Spleen (tissue), 11 donors: ENCODE measurements around the gene RPS23. TPM values are rescaled to one million over a fixed set of nuclear protein-coding genes. Genes with fewer than 3 reads are reported as not detected.

Experiments
- DNase-seq: peaks from one replicate; pipeline ENCODE4 v3.0.0-alpha.2; 2020
- H3K27ac ChIP-seq, 8 donors: fragments of 200-600 bp; sonication (generic) in 7 of 8; 1 replicate in 4 of 8; 2 replicates in 4 of 8; pipeline versions ENCODE4 v1.5.0 to v1.8.0; 2016 to 2021; ENCODE audit warnings: inconsistent platforms in 4 of 8, mild to moderate bottlenecking in 4 of 8, moderate library complexity in 1 of 8
- H3K27me3 ChIP-seq, 7 donors: fragments of 200-600 bp; sonication (generic) in 6 of 7; replicated peaks in 1 of 7; 1 replicate in 4 of 7; 2 replicates in 3 of 7; pipeline versions ENCODE4 v1.5.0 to v1.8.0; 2016 to 2021; ENCODE audit warnings: inconsistent platforms in 3 of 7, mild to moderate bottlenecking in 1 of 7
- H3K36me3 ChIP-seq, 6 donors: fragments of 200-600 bp; sonication (generic) in 5 of 6; 1 replicate in 4 of 6; 2 replicates in 2 of 6; pipeline versions ENCODE4 v1.5.0 to v1.8.0; 2016 to 2021; ENCODE audit warnings: inconsistent platforms in 2 of 6
- H3K4me1 ChIP-seq, 6 donors: fragments of 200-600 bp; sonication (generic) in 5 of 6; 1 replicate in 3 of 6; 2 replicates in 3 of 6; pipeline versions ENCODE4 v1.5.0 to v1.8.0; 2016 to 2021; ENCODE audit warnings: inconsistent platforms in 3 of 6
- H3K4me3 ChIP-seq, 8 donors: fragments of 200-600 bp; sonication (generic) in 7 of 8; 1 replicate in 4 of 8; 2 replicates in 4 of 8; pipeline versions ENCODE4 v1.5.0 to v1.8.0; 2016 to 2021; ENCODE audit warnings: inconsistent platforms in 4 of 8, mild to moderate bottlenecking in 4 of 8, moderate library complexity in 2 of 8
- H3K9me3 ChIP-seq, 8 donors: fragments of 200-600 bp; sonication (generic) in 7 of 8; 1 replicate in 4 of 8; 2 replicates in 4 of 8; pipeline versions ENCODE4 v1.5.0 to v1.8.0; 2016 to 2021; ENCODE audit warnings: inconsistent platforms in 4 of 8
- POLR2A ChIP-seq, 3 donors: fragments of 450-650 bp; IDR thresholded peaks; one replicate each; pipeline ENCODE4 v1.5.1; 2017; ENCODE audit warnings: antibody characterized with exemption in 3 of 3, mild to moderate bottlenecking in 1 of 3
- POLR2AphosphoS5 ChIP-seq, 3 donors: sonication (generic); formaldehyde crosslinking; IDR thresholded peaks; one replicate each; pipeline ENCODE4 v1.5.1; 2017; ENCODE audit warnings: antibody characterized with exemption in 3 of 3
- WGBS, 5 donors: extraction: QIAGEN DNeasy Blood & Tissue Kit in 3 of 5; methylation state at CpG; one replicate each; pipeline versions ENCODE4 v1.1.5 to v1.1.7; 2013 to 2018; 5-methylcytosine and 5-hydroxymethylcytosine counted together
- intact Hi-C: fragments of 100-400 bp; cut with DNase I; formaldehyde crosslinking; loops from one replicate; pipeline ENCODE4 v1.15.0; 2023; ENCODE audit warnings: low total_unique reads
- polyA plus RNA-seq, 3 donors: library from polyadenylated mRNA; stranded (reverse); fragments of 200-250 nt; gene quantifications; one replicate each; pipeline ENCODE4 v1.2.1, GENCODE V29; 2013
- total RNA-seq, 7 donors: library from RNA; depleted of rRNA in 3 of 7; stranded (reverse); fragments of >200 nt in 3 of 7; fragmentation: NEBNext Ultra II Directional in 4 of 7; extraction: Animal tissue kit (Norgen Biotek cat#: 25700) in 4 of 7; gene quantifications; one replicate each; pipeline versions ENCODE4 v1.1.0 to v1.2.1, GENCODE V29; 2016 to 2021
- TF ChIP-seq, protein P1 (sequence below), 11 experiments: fragments of 200-600 bp in 7 of 11; fragments of 450-650 bp in 4 of 11; sonication (generic) in 4 of 11; IDR thresholded peaks in 8 of 11; conservative IDR thresholded peaks in 3 of 11; 1 replicate in 7 of 11; 2 replicates in 4 of 11; pipeline versions ENCODE4 v1.4.0 to v1.8.0; 2016 to 2021; ENCODE audit warnings: antibody characterized with exemption in 11 of 11, inconsistent platforms in 4 of 11, mild to moderate bottlenecking in 1 of 11
- donor health status: healthy with polysubstance abuse.
- donor health status: DM: no; HTN: no; CAD: no; lungs with moderate emphysema.
- donor health status: DM: no; HTN: no; CAD: no.
- donor health status: Bipolar disorder and iron deficiency.
- donor health status: healthy.
- donor health status: DM: no; HTN: no; CAD: no.
- donor health status: DM: yes; HTN: yes; CAD: no.

The RPS23 gene
- total and polyA plus RNA-seq, 10 donors, result 1,734 to 8,847 (median 2,843) TPM

DNA sequence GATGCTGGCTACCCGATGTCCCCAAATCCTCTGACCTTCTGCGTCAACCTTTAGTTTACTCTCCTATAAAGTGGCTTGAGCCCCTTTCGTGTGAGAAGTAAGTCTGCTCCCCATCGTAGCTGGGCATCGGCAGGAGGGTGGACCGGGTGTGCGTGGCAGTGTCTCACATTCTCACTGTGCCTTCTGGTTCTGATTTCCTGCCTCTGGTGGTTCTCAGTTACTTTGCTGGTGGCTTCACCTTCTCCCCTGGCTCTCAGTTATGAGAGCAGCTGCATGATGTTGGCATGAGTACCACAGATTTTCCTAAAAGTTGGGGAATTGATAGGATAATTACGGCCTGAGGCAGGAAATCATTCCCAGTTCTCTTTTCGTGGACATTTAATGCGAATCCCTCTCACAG, 47.0 kb upstream of the RPS23 start:
- WGBS, 5 donors, result 86 to 95% (median 93%) methylated on average over 10 of the region's 10 CpGs

DNA sequence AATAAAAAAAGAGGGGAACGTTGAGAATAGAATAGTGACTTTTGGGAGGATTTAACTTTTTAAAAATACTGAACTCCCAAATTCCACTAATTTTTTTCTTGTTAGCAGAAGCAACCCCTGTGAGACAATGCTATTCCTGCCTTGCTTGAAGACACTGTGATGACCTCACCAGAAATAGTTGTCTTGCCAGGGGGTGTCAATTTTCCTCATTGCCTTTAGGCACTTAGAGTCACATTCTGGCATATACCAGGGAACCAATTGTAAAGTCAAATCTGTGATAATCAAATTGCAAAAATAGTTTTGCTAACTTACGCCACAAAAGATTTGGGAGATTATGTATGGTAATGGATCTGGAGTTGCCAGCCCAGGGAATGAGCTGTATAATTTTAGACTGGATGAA, 42.8 kb upstream of the RPS23 start:
- H3K36me3 ChIP-seq, result no peaks in the 10 kb centered on the region
- intact Hi-C loops, result no loop called here
- WGBS, 5 donors, result 63 to 96% (median 87%) methylated on average over 2 of the region's 2 CpGs

More for the DNA sequence above, 47.0 kb upstream of the RPS23 start:
- H3K27me3 ChIP-seq, result no peaks in the 10 kb centered on the region
- H3K9me3 ChIP-seq, result no peaks in the 10 kb centered on the region
- no peak overlapping the region for H3K27ac ChIP-seq
- H3K4me3 ChIP-seq, result no peak overlapping the region
- no peaks in the 10 kb centered on the region for H3K4me1 ChIP-seq
- intact Hi-C loops, result no loop called here
- no peak for DNase-seq
- TF ChIP-seq, protein P1, sequence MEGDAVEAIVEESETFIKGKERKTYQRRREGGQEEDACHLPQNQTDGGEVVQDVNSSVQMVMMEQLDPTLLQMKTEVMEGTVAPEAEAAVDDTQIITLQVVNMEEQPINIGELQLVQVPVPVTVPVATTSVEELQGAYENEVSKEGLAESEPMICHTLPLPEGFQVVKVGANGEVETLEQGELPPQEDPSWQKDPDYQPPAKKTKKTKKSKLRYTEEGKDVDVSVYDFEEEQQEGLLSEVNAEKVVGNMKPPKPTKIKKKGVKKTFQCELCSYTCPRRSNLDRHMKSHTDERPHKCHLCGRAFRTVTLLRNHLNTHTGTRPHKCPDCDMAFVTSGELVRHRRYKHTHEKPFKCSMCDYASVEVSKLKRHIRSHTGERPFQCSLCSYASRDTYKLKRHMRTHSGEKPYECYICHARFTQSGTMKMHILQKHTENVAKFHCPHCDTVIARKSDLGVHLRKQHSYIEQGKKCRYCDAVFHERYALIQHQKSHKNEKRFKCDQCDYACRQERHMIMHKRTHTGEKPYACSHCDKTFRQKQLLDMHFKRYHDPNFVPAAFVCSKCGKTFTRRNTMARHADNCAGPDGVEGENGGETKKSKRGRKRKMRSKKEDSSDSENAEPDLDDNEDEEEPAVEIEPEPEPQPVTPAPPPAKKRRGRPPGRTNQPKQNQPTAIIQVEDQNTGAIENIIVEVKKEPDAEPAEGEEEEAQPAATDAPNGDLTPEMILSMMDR (IDR thresholded peaks at IDR 0.05 in 8 of 11, conservative IDR thresholded peaks at IDR 0.05 in 3 of 11), result no peak
- TF ChIP-seq POLR2A (IDR thresholded peaks at IDR 0.05), result no peak
- TF ChIP-seq POLR2AphosphoS5 (IDR thresholded peaks at IDR 0.05), result no peak
- no peaks in the 10 kb centered on the region for H3K36me3 ChIP-seq

DNA sequence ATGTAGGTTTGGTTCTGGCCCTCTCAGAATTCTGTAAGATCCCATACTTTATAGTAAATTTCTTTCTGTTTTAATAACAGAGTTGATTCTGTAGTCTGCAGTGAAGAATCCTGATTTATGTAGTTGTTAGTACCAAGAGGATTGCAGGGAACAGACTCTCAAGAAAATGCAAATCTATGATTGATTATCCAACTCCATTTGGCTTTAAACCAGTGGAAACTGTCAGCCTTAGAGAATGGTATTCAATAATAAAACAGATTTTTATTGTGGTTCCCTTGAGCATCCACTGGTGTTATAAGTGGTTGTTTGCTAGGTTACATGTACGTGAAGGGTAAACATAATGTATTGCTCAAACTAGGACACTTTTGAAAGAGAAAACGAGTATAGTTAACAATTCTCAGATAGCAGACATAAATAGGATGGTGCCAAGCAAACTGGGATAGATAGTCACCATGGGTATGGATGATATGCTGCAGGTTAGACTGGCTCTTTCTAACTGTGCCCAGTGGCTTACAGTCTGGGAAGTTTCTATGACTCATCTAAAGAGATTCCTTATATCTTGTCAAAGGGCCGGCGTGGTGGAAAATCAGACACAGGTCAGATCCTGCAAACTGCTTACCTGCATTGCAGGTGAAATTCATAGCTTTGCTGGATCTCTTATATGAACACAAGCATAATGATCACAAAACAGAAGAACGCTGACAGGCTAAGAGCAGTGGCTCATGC, 41.7 kb upstream of the RPS23 start:
- TF ChIP-seq POLR2A (IDR thresholded peaks at IDR 0.05) (no peak), POLR2AphosphoS5 (IDR thresholded peaks at IDR 0.05) (no peak)
- TF ChIP-seq, protein P1 (IDR thresholded peaks at IDR 0.05 in 8 of 11, conservative IDR thresholded peaks at IDR 0.05 in 3 of 11), result no peak
- Histone ChIP-seq H3K27ac (no peak overlapping the region), H3K36me3 (no peaks in the 10 kb centered on the region), H3K9me3 (no peaks in the 10 kb centered on the region), H3K4me3 (no peak overlapping the region), H3K27me3 (no peaks in the 10 kb centered on the region), H3K4me1 (no peaks in the 10 kb centered on the region)
- intact Hi-C loops, result no loop called here
- WGBS, 5 donors, result 85 to 94% (median 91%) methylated on average over 5 of the region's 5 CpGs
- DNase-seq, result no peak

More for the DNA sequence above, 42.8 kb upstream of the RPS23 start:
- H3K9me3 ChIP-seq, result no peaks in the 10 kb centered on the region
- no peak overlapping the region for H3K27ac ChIP-seq
- DNase-seq, result no peak
- H3K4me1 ChIP-seq, result no peaks in the 10 kb centered on the region
- no peaks in the 10 kb centered on the region for H3K27me3 ChIP-seq
- H3K4me3 ChIP-seq, result no peak overlapping the region
- TF ChIP-seq POLR2AphosphoS5 (IDR thresholded peaks at IDR 0.05) (no peak), POLR2A (IDR thresholded peaks at IDR 0.05) (no peak)
- TF ChIP-seq, protein P1 (IDR thresholded peaks at IDR 0.05 in 8 of 11, conservative IDR thresholded peaks at IDR 0.05 in 3 of 11), result no peak

DNA sequence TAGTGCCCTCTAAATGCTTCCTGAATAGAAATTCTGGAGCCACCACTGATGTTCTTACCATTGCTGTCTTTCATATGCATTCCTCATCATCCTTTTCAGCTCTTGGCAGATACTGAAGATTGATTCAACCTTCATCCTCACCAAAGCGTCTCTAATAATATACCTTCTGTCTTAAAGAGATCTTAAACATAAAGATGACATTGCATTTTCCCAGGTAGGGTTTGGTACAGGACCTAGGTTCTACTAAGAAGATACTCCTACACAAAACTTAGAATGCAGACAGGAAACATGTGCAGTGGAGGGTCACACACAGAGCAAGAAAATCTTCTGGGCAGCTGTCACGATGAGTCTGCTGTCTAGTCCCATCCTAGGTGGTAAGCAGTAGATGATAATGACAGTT, 41.0 kb upstream of the RPS23 start:
- DNase-seq, result no peak
- intact Hi-C loops, result no loop called here
- Histone ChIP-seq H3K27ac (no peak overlapping the region), H3K9me3 (no peaks in the 10 kb centered on the region), H3K27me3 (no peaks in the 10 kb centered on the region), H3K4me1 (no peaks in the 10 kb centered on the region), H3K36me3 (no peaks in the 10 kb centered on the region), H3K4me3 (no peak overlapping the region)
- 62 to 78% (median 76%) methylated on average over 2 of the region's 2 CpGs for WGBS, 5 donors
- TF ChIP-seq POLR2AphosphoS5 (IDR thresholded peaks at IDR 0.05), result no peak
- TF ChIP-seq POLR2A (IDR thresholded peaks at IDR 0.05), result no peak
- TF ChIP-seq, protein P1 (IDR thresholded peaks at IDR 0.05 in 8 of 11, conservative IDR thresholded peaks at IDR 0.05 in 3 of 11), result no peak
